ENCODE results near the gene THOC6.

Gene THOC6

DNA sequence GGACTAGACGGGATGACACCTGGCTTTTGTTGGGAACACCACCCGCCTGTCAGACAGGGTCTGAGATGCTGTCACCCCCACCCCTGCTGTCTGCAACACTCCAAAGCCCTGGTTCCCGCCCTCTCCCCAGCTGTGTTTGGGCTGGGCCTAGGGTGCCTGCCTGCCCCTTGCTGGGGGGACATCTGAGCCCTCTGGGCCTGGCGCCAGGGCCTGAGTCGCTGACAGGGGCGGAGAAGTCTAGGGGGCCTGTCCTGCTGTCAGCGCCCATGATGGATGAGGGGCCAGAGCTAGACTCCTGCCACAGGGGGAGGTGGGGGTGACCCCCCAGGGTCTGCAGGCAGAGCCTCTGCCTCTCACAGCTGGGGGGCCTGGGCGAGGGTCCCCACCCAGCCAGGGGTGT is 36.0 kb upstream of the THOC6 start:
- Histone ChIP-seq H3K79me2 (ENCODE audit: insufficient read depth, low read depth) (no peaks in the 10 kb centered on the region), H3K4me1 (ENCODE audit: low read depth, poor library complexity, severe bottlenecking) (peaks cover 21% of the 10 kb centered on the region), H3K27me3 (ENCODE audit: insufficient read depth, low read depth) (peaks cover 92% of the 10 kb centered on the region), H2AFZ (ENCODE audit: low read depth) (no peak overlapping the region), H3K4me2 (no peak overlapping the region), H3K9ac (no peak overlapping the region), H3K27ac (no peak overlapping the region), H3K36me3 (ENCODE audit: insufficient read depth) (no peaks in the 10 kb centered on the region), H4K20me1 (ENCODE audit: insufficient read depth) (no peaks in the 10 kb centered on the region), H3K4me3 (IDR thresholded peaks at IDR 0.05; ENCODE audit: insufficient read depth, low read depth, low read length) (no peak overlapping the region)
- TF ChIP-seq, protein P1, sequence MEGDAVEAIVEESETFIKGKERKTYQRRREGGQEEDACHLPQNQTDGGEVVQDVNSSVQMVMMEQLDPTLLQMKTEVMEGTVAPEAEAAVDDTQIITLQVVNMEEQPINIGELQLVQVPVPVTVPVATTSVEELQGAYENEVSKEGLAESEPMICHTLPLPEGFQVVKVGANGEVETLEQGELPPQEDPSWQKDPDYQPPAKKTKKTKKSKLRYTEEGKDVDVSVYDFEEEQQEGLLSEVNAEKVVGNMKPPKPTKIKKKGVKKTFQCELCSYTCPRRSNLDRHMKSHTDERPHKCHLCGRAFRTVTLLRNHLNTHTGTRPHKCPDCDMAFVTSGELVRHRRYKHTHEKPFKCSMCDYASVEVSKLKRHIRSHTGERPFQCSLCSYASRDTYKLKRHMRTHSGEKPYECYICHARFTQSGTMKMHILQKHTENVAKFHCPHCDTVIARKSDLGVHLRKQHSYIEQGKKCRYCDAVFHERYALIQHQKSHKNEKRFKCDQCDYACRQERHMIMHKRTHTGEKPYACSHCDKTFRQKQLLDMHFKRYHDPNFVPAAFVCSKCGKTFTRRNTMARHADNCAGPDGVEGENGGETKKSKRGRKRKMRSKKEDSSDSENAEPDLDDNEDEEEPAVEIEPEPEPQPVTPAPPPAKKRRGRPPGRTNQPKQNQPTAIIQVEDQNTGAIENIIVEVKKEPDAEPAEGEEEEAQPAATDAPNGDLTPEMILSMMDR (conservative IDR thresholded peaks at IDR 0.05; ENCODE audit: low read depth, low read length) = no peak

DNA sequence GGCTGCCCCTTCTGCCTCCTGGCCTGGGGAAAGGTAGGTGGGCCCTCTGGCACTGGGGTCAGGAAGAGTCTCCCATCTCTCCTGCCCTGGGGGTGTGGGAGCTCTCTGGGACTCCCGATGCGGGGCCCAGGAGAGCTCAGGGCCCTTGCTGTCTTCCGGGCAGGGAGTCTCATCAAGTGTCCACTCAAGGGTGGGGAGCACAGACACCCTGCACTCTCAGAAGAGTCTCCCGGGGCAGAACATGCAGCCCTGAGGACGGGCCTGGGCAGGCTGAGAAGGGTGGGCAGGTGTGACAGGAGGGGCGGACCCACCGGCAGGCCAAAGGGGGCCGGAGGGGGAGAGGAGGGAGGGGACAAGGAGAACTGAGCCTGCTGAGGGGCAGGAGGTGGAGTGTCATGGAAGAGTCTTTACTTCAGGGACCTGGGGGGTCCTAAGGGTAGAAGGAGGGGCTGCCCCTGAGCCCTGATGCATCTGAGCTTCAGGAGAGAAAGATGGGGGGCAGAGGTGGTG is 35.2 kb upstream of the THOC6 start:
- no peaks in the 10 kb centered on the region for H4K20me1 ChIP-seq (ENCODE audit: insufficient read depth)
- H3K36me3 ChIP-seq (ENCODE audit: insufficient read depth) = no peaks in the 10 kb centered on the region
- H3K79me2 ChIP-seq (ENCODE audit: insufficient read depth, low read depth) = no peaks in the 10 kb centered on the region
- H3K4me1 ChIP-seq (ENCODE audit: low read depth, poor library complexity, severe bottlenecking) = peaks cover 13% of the 10 kb centered on the region
- H3K27me3 ChIP-seq (ENCODE audit: insufficient read depth, low read depth) = peaks cover 100% of the 10 kb centered on the region
- H3K4me2 ChIP-seq = no peak overlapping the region
- TF ChIP-seq, protein P1 (conservative IDR thresholded peaks at IDR 0.05; ENCODE audit: low read depth, low read length) = no peak
- no peak overlapping the region for H3K9ac ChIP-seq
- H2AFZ ChIP-seq (ENCODE audit: low read depth) = no peak overlapping the region
- H3K4me3 ChIP-seq (IDR thresholded peaks at IDR 0.05; ENCODE audit: insufficient read depth, low read depth, low read length) = no peak overlapping the region
- H3K27ac ChIP-seq = no peak overlapping the region

DNA sequence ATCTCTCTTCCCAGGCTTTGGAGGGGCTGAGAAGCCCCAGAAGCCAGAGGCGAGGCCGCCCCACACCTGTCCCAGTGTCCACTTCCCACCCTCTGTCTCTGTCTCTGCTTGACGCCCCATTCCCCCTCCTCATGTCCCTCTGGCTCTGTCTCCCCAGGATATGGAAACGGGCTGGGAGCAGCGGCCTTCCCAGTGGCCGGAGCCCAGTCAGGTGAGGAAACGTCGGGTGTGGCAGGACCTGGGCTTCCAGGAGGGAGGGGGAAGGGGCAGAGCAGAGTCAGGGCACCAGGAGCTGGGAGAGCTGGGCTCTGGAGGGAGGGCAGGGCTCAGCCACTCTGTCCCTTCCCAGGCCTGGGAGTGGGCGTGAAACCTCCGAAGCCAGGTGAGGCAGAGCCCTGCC is 32.9 kb upstream of the THOC6 start:
- Histone ChIP-seq H3K27ac (no peak overlapping the region), H3K4me1 (ENCODE audit: low read depth, poor library complexity, severe bottlenecking) (no peaks in the 10 kb centered on the region), H4K20me1 (ENCODE audit: insufficient read depth) (no peaks in the 10 kb centered on the region), H3K36me3 (ENCODE audit: insufficient read depth) (no peaks in the 10 kb centered on the region), H3K4me3 (IDR thresholded peaks at IDR 0.05; ENCODE audit: insufficient read depth, low read depth, low read length) (no peak overlapping the region), H3K4me2 (no peak overlapping the region), H3K9ac (no peak overlapping the region), H2AFZ (ENCODE audit: low read depth) (no peak overlapping the region), H3K79me2 (ENCODE audit: insufficient read depth, low read depth) (no peaks in the 10 kb centered on the region), H3K27me3 (ENCODE audit: insufficient read depth, low read depth) (peaks cover 100% of the 10 kb centered on the region)
- TF ChIP-seq, protein P1 (conservative IDR thresholded peaks at IDR 0.05; ENCODE audit: low read depth, low read length) = no peak

DNA sequence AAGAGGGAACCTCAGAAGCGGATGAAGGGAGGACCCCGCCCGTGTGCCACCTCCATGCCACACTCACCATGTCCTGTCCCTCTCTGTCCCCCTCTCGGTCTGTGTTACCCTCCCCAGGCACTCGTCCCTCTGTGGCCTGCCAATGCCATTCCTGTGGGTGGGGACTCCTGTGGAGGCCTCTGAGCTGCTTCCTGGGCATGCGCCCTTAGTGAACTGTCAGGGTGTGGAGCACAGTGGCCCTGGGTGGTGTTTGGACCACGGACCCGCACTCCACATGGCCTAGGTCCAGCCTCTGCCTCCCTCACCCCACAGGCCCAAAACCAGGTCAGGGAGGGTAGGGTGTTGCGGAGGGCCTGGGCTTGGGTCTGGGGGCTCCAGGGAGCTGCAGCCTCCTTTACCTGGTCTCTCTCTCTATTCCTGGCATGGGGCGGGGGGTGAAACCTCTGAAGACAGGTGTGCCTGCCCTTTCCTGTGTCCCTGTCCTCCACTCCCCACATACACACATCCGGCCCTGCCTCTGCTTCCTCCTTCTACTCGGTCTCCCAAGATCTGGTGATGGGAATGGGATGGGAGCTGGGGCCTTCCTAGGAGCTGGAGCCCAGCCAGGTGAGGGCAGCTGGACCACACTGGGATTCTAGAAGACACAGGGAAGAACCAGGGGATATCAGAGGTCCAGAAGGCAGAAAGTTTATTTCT is 32.1 kb upstream of the THOC6 start:
- TF ChIP-seq, protein P1 (conservative IDR thresholded peaks at IDR 0.05; ENCODE audit: low read depth, low read length) = no peak
- peaks cover 100% of the 10 kb centered on the region for H3K27me3 ChIP-seq (ENCODE audit: insufficient read depth, low read depth)
- H3K27ac ChIP-seq = no peak overlapping the region
- H3K36me3 ChIP-seq (ENCODE audit: insufficient read depth) = no peaks in the 10 kb centered on the region
- no peak overlapping the region for H3K9ac ChIP-seq
- H2AFZ ChIP-seq (ENCODE audit: low read depth) = no peak overlapping the region
- H3K4me3 ChIP-seq (IDR thresholded peaks at IDR 0.05; ENCODE audit: insufficient read depth, low read depth, low read length) = no peak overlapping the region
- no peaks in the 10 kb centered on the region for H4K20me1 ChIP-seq (ENCODE audit: insufficient read depth)
- no peaks in the 10 kb centered on the region for H3K4me1 ChIP-seq (ENCODE audit: low read depth, poor library complexity, severe bottlenecking)
- no peaks in the 10 kb centered on the region for H3K79me2 ChIP-seq (ENCODE audit: insufficient read depth, low read depth)
- H3K4me2 ChIP-seq = no peak overlapping the region

All from KMS-11 (cell line).